Right hindlimb (tissue), 1 donor: ENCODE data around the gene COL25A1.
A peak's percentile ranks its signal among the peaks of the same experiment; 100 is the strongest.

ENCODE experiments used
- DNase-seq: peaks from one replicate; pipeline ENCODE4 v3.0.0-alpha.2; 2018

The COL25A1 gene

DNA sequence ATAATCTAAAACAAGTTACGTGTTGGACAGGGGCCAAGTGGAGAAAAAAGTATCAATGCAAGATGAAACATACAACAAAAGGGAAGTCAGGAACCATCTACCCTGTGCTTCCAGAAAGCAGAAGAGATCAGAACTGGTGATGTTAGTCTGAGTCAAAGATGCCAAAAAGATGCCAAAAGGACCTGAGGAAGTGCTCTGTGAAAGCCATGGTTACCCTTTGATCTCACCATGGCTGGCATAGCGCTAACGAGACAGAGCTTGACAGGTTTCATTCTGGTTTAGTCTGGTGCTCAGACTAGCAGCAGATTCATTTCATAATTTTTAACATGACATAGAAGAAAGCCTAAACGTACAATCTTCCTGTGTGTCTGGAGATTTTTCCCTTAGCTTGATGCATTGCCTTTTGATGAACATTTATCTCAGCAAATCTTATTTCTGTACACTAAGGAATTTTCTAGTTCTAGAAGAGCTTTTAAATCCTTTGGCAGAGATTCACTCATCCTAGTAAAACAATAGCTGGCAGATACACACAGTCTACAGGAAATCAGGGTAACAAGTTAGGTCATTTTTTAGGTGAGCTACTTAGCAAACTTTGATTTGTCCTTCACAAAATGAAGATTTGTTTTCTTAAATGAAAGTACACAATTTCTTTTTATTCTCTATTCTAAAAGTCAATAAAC is 87.7 kb downstream of the COL25A1 start:
- no peak for DNase-seq

GRCh38 chr4:109213056-109213455 is 89.4 kb downstream of the COL25A1 start:
- no peak for DNase-seq

- no peak for DNase-seq
These were observed 90.8 kb downstream of the COL25A1 start for GRCh38 chr4:109211671-109212070.

- no peak for DNase-seq
These were observed 92.8 kb downstream of the COL25A1 start for GRCh38 chr4:109209647-109210046.

GRCh38 chr4:109207898-109208297 is 94.6 kb downstream of the COL25A1 start:
- no peak for DNase-seq

- peak; percentile 48 for DNase-seq
These were observed 95.4 kb downstream of the COL25A1 start for GRCh38 chr4:109207061-109207460.

- peak; percentile 33 for DNase-seq
These were observed 95.8 kb downstream of the COL25A1 start for GRCh38 chr4:109206620-109207019.

- no peak for DNase-seq
These were observed 97.3 kb downstream of the COL25A1 start for GRCh38 chr4:109205186-109205585.

- DNase-seq = no peak
These were observed 102.9 kb downstream of the COL25A1 start for GRCh38 chr4:109199585-109199984.

- DNase-seq = no peak
These were observed 106.8 kb downstream of the COL25A1 start for GRCh38 chr4:109195646-109196045.

GRCh38 chr4:109191216-109191615 is 111.2 kb downstream of the COL25A1 start:
- no peak for DNase-seq

- DNase-seq = no peak
These were observed 116.0 kb downstream of the COL25A1 start for GRCh38 chr4:109186458-109186945.

DNA sequence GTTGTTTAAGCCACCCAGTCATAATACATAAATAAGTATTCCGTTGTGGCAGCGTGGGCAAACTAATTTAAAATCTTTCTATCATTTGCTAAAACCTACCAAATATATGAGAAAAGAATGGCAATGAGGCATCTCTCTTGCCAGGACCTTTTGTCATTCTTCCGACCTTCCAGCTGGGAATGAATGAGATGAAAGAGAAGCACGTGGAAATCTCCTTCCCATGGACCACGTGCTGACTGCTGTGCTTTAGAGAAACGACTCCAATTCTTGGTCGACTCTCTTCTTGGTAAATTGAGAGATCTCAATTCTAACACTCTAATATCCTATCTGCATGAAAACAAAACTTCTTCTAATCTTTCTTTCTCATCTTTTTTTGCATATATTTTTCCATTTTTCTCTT is 116.5 kb downstream of the COL25A1 start:
- DNase-seq = no peak

DNA sequence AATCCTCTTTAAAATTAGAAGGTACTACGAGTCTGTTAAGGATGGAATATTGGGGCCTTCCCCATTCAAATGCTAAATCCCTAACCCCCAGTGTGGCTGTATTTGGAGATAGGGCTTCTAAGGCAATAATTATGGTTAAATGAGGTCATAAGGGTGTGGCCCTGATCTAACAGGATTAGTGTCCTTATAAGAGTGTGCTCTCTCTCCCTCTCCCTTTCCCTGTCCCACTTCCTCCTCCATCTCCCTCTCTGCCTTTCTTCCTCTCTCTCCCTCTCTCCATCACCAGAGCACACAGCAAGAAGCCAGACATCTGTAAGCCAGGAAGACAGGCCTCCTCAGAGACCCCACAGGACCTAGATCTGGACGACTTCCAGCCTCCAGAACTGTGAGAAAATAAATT is 116.9 kb downstream of the COL25A1 start:
- DNase-seq = no peak

DNA sequence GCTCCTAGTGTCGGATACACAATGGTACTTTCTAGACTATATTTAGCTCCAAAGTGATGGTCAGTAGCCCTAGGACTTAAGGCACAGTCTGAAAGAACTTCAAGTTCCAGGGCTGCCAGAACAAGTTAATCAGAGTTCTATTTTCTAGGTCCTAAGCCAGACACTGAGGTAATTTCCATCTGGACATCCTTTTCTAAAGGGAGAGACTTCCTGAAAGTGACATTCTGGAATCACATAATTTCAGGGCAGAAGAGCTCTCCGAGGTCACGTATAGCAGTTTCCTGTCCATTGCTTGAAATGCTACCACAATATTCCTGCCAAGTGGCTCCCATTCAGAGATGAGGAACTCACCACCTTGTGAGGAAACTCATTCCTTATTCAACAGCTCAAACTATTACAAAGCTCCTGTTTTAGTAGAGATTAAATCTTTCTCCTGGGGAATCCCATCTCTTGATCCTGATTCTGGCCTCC is 117.9 kb downstream of the COL25A1 start:
- peak; percentile 59 for DNase-seq

DNA sequence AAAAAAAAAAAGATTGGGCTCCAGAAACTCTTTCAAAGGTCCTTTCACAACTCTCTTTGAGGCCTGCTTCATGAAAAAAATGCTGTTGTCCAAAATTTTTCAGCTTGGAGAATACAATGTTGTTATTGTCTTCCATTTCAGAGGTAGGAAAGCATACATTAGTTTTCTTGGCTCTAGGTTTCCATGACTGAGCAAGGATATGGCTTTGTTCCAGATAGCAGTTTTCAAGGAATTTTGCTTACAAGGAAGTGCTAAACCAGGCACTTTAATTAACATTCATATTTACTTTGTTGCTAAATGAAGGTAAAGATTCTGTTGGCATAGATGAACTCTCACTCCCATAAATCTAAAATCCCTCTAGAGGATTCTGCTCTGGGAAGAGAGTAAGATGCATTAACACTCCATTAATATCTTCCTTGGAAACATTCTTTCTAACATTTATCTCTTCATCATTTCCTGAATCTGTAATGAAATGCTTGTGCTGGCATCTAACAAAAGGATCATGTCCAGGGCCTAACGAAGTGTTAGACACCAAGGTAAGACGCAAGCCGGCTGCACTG is 118.4 kb downstream of the COL25A1 start:
- no peak for DNase-seq

- no peak for DNase-seq
These were observed 119.8 kb downstream of the COL25A1 start for GRCh38 chr4:109182696-109183095.

DNA sequence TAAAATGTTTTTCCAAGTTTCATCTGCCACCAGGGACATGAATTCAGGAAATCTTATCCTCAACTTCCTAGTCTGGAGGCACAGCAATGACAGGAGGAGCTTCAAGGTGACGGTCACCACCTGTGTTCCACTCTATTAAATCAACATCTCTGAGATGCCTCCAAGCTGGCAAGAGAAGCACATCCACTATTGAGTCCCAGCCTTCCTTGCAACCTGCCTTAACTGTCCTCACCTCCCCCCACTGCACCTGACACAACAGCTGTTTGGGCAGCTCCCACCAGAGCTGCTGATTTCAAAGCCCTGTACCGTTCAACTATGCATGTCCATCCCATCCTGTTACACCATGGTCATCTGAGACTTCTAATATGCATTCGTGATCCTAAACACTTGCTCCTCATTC is 123.4 kb downstream of the COL25A1 start:
- DNase-seq = peak; percentile 42

- no peak for DNase-seq
These were observed 125.2 kb downstream of the COL25A1 start for GRCh38 chr4:109177096-109177810.

DNA sequence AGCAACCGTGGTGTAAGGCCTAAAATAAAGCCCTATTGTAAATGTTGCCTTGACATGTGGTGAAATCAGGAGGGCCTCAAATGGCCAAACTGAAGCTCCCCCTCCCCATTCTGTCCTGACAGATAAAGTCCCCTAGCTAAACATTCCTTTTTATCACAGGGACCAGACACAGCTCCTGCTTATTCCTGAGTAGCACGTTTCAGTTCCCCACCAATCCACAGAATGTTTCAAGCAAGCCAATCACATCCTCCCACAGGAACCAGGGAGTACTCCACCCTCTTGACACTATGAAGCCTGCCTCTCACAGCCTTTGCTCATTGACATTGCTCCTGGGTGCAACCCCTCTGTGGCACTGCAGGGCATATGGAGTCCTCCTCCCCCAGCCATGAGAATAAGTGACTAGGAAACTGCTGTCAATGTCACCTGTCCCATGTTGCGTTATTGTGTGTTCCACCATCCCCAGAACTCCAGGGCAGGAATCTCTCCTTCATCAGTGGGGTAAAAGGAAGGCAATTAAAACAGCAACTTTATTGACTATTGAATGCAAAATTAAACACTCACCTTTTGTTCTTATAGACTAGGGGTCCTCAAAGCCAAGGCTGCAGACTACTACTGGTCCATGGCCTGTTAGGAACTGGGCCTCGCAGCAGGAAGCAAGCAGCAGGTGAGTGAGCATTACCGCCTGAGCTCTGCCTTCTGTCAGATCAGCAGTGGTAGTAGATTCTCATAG is 128.1 kb downstream of the COL25A1 start:
- DNase-seq = no peak

DNA sequence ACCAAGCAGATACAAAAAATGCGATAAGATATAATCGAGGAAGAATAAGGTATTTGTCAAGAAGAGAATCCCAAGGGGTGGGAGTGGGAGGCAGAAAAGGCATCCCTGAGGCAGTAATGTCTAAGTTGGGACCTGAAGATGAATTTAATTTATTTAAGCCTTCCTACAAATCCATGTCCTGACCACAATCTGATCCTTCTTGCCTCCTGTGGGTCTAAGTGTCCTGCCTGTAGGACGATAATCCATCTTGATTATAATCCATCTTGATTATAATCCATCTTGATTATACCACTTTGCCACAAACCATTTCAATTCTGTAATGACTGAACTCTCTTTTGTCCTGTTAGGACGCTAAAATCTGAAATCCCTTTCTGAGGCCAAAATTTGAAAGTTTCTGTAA is 130.2 kb downstream of the COL25A1 start:
- DNase-seq = no peak

DNA sequence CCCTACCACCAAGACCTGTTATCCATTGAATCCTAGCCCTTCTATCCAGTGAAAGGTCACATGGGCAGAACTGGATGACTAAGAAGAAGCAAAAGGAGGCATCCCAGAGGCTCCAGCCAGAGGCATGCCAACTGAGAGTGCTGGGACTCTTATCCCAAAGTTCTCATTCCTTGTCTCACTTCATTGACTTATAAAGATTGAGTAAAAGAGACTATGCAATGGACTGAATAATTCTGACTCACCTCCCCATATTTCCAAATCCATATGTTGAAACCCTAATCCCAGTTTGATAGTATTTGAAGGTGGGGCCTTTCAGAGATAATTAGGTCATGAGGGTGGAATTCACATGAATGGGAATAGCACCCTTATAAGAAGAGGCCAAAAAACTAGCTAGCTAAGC is 131.4 kb downstream of the COL25A1 start:
- DNase-seq = no peak

GRCh38 chr4:109169170-109169569 is 133.3 kb downstream of the COL25A1 start:
- no peak for DNase-seq
